ENCODE results near the gene FARP1.

Gene FARP1

GRCh38 chr13:98253526-98253925 is 110.6 kb downstream of the FARP1 start:
- no peaks in the 10 kb centered on the region for H3K36me3 ChIP-seq (ENCODE audit: low read length)
- H3K27me3 ChIP-seq (ENCODE audit: low read length): no peaks in the 10 kb centered on the region
- H3K79me2 ChIP-seq (ENCODE audit: insufficient read depth, low read length): no peaks in the 10 kb centered on the region
- TF ChIP-seq, protein P1, sequence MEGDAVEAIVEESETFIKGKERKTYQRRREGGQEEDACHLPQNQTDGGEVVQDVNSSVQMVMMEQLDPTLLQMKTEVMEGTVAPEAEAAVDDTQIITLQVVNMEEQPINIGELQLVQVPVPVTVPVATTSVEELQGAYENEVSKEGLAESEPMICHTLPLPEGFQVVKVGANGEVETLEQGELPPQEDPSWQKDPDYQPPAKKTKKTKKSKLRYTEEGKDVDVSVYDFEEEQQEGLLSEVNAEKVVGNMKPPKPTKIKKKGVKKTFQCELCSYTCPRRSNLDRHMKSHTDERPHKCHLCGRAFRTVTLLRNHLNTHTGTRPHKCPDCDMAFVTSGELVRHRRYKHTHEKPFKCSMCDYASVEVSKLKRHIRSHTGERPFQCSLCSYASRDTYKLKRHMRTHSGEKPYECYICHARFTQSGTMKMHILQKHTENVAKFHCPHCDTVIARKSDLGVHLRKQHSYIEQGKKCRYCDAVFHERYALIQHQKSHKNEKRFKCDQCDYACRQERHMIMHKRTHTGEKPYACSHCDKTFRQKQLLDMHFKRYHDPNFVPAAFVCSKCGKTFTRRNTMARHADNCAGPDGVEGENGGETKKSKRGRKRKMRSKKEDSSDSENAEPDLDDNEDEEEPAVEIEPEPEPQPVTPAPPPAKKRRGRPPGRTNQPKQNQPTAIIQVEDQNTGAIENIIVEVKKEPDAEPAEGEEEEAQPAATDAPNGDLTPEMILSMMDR (IDR thresholded peaks at IDR 0.05; ENCODE audit: insufficient read depth, low read length, poor library complexity, severe bottlenecking): no peak
- no peak for TF ChIP-seq EZH2phosphoT487 (conservative IDR thresholded peaks at IDR 0.05; ENCODE audit: low read length)
- no peak overlapping the region for H3K4me2 ChIP-seq (ENCODE audit: low read depth, low read length, poor library complexity, severe bottlenecking)
- no peak overlapping the region for H3K9ac ChIP-seq (ENCODE audit: low read length)
- H3F3A ChIP-seq (ENCODE audit: insufficient read depth): no peaks in the 10 kb centered on the region
- no peaks in the 10 kb centered on the region for H3K9me3 ChIP-seq (ENCODE audit: insufficient read depth, low read length)
- no peak overlapping the region for H3K27ac ChIP-seq (ENCODE audit: low read depth, low read length)
- no peak overlapping the region for H2AFZ ChIP-seq (ENCODE audit: low read depth, low read length, severe bottlenecking)
- H3K4me3 ChIP-seq (ENCODE audit: insufficient read depth, low read length, poor library complexity, severe bottlenecking): no peak overlapping the region
- no peaks in the 10 kb centered on the region for H4K20me1 ChIP-seq (ENCODE audit: low read depth, low read length)
- H3K9me2 ChIP-seq (replicated peaks; ENCODE audit: insufficient read depth, low read length): no peaks in the 10 kb centered on the region

GRCh38 chr13:98254513-98254912 is 111.6 kb downstream of the FARP1 start:
- Histone ChIP-seq H3F3A (ENCODE audit: insufficient read depth) (no peaks in the 10 kb centered on the region), H3K4me3 (ENCODE audit: insufficient read depth, low read length, poor library complexity, severe bottlenecking) (no peak overlapping the region), H4K20me1 (ENCODE audit: low read depth, low read length) (no peaks in the 10 kb centered on the region), H3K9me3 (ENCODE audit: insufficient read depth, low read length) (no peaks in the 10 kb centered on the region), H3K9me2 (replicated peaks; ENCODE audit: insufficient read depth, low read length) (no peaks in the 10 kb centered on the region), H3K4me2 (ENCODE audit: low read depth, low read length, poor library complexity, severe bottlenecking) (no peak overlapping the region), H3K27ac (ENCODE audit: low read depth, low read length) (no peak overlapping the region), H2AFZ (ENCODE audit: low read depth, low read length, severe bottlenecking) (no peak overlapping the region), H3K27me3 (ENCODE audit: low read length) (no peaks in the 10 kb centered on the region), H3K79me2 (ENCODE audit: insufficient read depth, low read length) (no peaks in the 10 kb centered on the region), H3K9ac (ENCODE audit: low read length) (no peak overlapping the region), H3K36me3 (ENCODE audit: low read length) (no peaks in the 10 kb centered on the region)
- TF ChIP-seq, protein P1 (IDR thresholded peaks at IDR 0.05; ENCODE audit: insufficient read depth, low read length, poor library complexity, severe bottlenecking): no peak
- TF ChIP-seq EZH2phosphoT487 (conservative IDR thresholded peaks at IDR 0.05; ENCODE audit: low read length): no peak

DNA sequence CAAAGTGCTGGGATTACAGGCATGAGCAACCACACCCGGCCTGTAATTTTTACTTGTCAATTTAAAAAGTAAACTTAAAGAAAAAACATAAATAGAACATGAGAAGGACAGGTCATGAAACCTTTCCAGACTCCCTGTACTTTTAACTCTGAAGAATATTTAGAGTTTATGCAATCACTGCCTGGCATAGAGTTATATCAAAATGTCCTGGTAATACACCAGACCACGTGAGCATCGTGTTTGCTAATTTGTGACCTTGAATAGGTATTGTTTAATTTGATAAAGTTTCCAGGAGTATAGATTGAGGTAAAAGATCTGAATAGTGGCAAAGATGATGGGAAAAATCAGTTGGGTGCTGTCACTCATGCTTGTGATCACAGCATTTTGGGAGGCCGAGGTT is 115.3 kb downstream of the FARP1 start:
- H3K9ac ChIP-seq (ENCODE audit: low read length): no peak overlapping the region
- H3K9me2 ChIP-seq (replicated peaks; ENCODE audit: insufficient read depth, low read length): no peaks in the 10 kb centered on the region
- H3K4me2 ChIP-seq (ENCODE audit: low read depth, low read length, poor library complexity, severe bottlenecking): no peak overlapping the region
- no peaks in the 10 kb centered on the region for H3K79me2 ChIP-seq (ENCODE audit: insufficient read depth, low read length)
- H3K36me3 ChIP-seq (ENCODE audit: low read length): no peaks in the 10 kb centered on the region
- TF ChIP-seq, protein P1 (IDR thresholded peaks at IDR 0.05; ENCODE audit: insufficient read depth, low read length, poor library complexity, severe bottlenecking): no peak
- no peak for TF ChIP-seq EZH2phosphoT487 (conservative IDR thresholded peaks at IDR 0.05; ENCODE audit: low read length)
- H3K27me3 ChIP-seq (ENCODE audit: low read length): no peaks in the 10 kb centered on the region
- no peak overlapping the region for H3K27ac ChIP-seq (ENCODE audit: low read depth, low read length)
- H2AFZ ChIP-seq (ENCODE audit: low read depth, low read length, severe bottlenecking): no peak overlapping the region
- H3F3A ChIP-seq (ENCODE audit: insufficient read depth): no peaks in the 10 kb centered on the region
- H3K4me3 ChIP-seq (ENCODE audit: insufficient read depth, low read length, poor library complexity, severe bottlenecking): no peak overlapping the region
- H3K9me3 ChIP-seq (ENCODE audit: insufficient read depth, low read length): no peaks in the 10 kb centered on the region
- no peaks in the 10 kb centered on the region for H4K20me1 ChIP-seq (ENCODE audit: low read depth, low read length)

Data from SU-DHL-6 (cell line).